HG02759 (cell line): ENCODE measurements around the gene RAD1.

Experiments used
- ATAC-seq: cut with Tn5 transposase; IDR thresholded peaks from one replicate; pipeline ENCODE4 v1.9.1; 2021; ENCODE audit warnings: mild to moderate bottlenecking, moderate library complexity; ENCODE audit not compliant: unreplicated experiment

Gene RAD1

GRCh38 chr5:34867660-34868059, 47.6 kb downstream of the RAD1 start:
- ATAC-seq = no peak

GRCh38 chr5:34866989-34867471, 48.3 kb downstream of the RAD1 start:
- ATAC-seq = no peak

GRCh38 chr5:34865091-34865490, 50.2 kb downstream of the RAD1 start:
- no peak for ATAC-seq

GRCh38 chr5:34863946-34864345, 51.4 kb downstream of the RAD1 start:
- ATAC-seq = no peak

GRCh38 chr5:34859253-34859652, 56.1 kb downstream of the RAD1 start:
- no peak for ATAC-seq

GRCh38 chr5:34858790-34859189, 56.5 kb downstream of the RAD1 start:
- no peak for ATAC-seq

- ATAC-seq = no peak
Measured at GRCh38 chr5:34857894-34858293, 57.4 kb downstream of the RAD1 start.

GRCh38 chr5:34857161-34857560, 58.1 kb downstream of the RAD1 start:
- ATAC-seq = no peak
